Measurements from ENCODE around the gene TTN.

DNA sequence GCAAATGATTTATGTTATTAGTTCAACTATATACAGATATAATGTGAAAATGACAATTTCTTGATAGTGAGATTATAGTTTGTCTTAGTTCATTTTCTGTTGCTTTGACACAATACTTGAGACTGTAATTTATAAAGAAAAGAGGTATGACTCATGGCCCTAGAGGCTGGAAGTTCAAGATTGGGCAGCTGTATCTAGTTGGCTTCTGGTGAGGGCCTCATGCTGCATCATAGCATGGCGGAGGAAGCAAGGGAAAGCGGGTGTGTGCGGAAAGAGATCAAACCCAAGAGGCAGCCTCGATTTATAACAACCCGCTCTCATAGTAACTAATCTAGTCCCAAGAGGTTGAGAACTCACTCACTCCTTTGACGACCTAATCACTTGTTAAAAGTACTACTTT lies 315.6 kb downstream of the TTN start:
- TF ChIP-seq, protein P1, sequence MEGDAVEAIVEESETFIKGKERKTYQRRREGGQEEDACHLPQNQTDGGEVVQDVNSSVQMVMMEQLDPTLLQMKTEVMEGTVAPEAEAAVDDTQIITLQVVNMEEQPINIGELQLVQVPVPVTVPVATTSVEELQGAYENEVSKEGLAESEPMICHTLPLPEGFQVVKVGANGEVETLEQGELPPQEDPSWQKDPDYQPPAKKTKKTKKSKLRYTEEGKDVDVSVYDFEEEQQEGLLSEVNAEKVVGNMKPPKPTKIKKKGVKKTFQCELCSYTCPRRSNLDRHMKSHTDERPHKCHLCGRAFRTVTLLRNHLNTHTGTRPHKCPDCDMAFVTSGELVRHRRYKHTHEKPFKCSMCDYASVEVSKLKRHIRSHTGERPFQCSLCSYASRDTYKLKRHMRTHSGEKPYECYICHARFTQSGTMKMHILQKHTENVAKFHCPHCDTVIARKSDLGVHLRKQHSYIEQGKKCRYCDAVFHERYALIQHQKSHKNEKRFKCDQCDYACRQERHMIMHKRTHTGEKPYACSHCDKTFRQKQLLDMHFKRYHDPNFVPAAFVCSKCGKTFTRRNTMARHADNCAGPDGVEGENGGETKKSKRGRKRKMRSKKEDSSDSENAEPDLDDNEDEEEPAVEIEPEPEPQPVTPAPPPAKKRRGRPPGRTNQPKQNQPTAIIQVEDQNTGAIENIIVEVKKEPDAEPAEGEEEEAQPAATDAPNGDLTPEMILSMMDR (conservative IDR thresholded peaks at IDR 0.05), result no peak
- no peak for TF ChIP-seq EZH2 (IDR thresholded peaks at IDR 0.05; ENCODE audit: low read depth)

All from PC-9 (cell line).